IMR-90 (cell line): ENCODE results near the gene MT1X. TPM values are rescaled to one million over a fixed set of nuclear protein-coding genes. Genes with fewer than 3 reads are reported as not detected.

Source experiments
- ATAC-seq: fragments of 200-7000 bp; cut with Tn5 transposase; 2 replicates; pipeline ENCODE4 v1.9.1; 2020; ENCODE audit warnings: low read depth, mild to moderate bottlenecking, moderate library complexity
- BruUV-seq: library from RNA; stranded (reverse); fragments of 400-500 nt; replicated peaks from 2 replicates; lab custom pipeline; 2021; lab: Mats Ljungman, UMichigan
- CTCF ChIA-PET: fragments of 300-600 bp; formaldehyde crosslinking; extraction: SDS; loops from one replicate; lab custom pipeline; 2021; ENCODE audit warnings: antibody characterized with exemption; lab: Yijun Ruan, JAX
- POLR2A ChIA-PET: fragments of 300-600 bp; sonication (Branson Sonifier 250); formaldehyde crosslinking; loops from one replicate; lab custom pipeline; 2022; ENCODE audit warnings: antibody characterized with exemption; ENCODE audit not compliant: unreplicated experiment; lab: Charles Lee
- DNase-seq: peaks from one replicate; pipeline ENCODE4 v3.0.0; 2013
- H2AFZ ChIP-seq: replicated peaks from 2 replicates; pipeline ENCODE3; 2013; ENCODE audit warnings: low read length, mild to moderate bottlenecking; ENCODE audit not compliant: poor library complexity
- H2AK5ac ChIP-seq: 2 replicates; pipeline ENCODE4 v1.6.1; 2013; ENCODE audit warnings: low read depth, low read length, inconsistent platforms
- H2AK9ac ChIP-seq: replicated peaks from 2 replicates; pipeline ENCODE3; 2013; ENCODE audit warnings: mild to moderate bottlenecking, low read depth, low read length, moderate library complexity; ENCODE audit not compliant: poor library complexity
- H2BK120ac ChIP-seq: 2 replicates; pipeline ENCODE4 v1.6.1; 2013; ENCODE audit warnings: low read depth, low read length, inconsistent platforms
- H2BK15ac ChIP-seq: 3 replicates; pipeline ENCODE4 v1.6.1; 2013; ENCODE audit warnings: low read depth, low read length, inconsistent platforms
- H2BK20ac ChIP-seq: 2 replicates; pipeline ENCODE4 v1.6.1; 2013; ENCODE audit warnings: low read depth, mild to moderate bottlenecking, inconsistent platforms, low read length, moderate library complexity
- H2BK5ac ChIP-seq: 2 replicates; pipeline ENCODE4 v1.6.1; 2013; ENCODE audit warnings: mild to moderate bottlenecking, low read depth, low read length, inconsistent platforms; ENCODE audit not compliant: poor library complexity, severe bottlenecking
- H3K14ac ChIP-seq: replicated peaks from 2 replicates; pipeline ENCODE4 v1.6.1; 2013; ENCODE audit warnings: low read depth, low read length, inconsistent platforms
- H3K18ac ChIP-seq: 2 replicates; pipeline ENCODE4 v1.6.1; 2013; ENCODE audit warnings: low read depth, low read length, control low read depth
- H3K23ac ChIP-seq: 2 replicates; pipeline ENCODE4 v1.6.1; 2013; ENCODE audit warnings: low read depth, low read length, inconsistent platforms
- H3K27ac ChIP-seq: 2 replicates; pipeline ENCODE4 v1.5.1; 2013; ENCODE audit warnings: mild to moderate bottlenecking, control low read depth, low read length; ENCODE audit not compliant: insufficient read depth
- H3K27me3 ChIP-seq: 2 replicates; pipeline ENCODE4 v1.6.1; 2013; ENCODE audit warnings: low read length; ENCODE audit not compliant: control insufficient read depth, insufficient read depth
- H3K36me3 ChIP-seq: 2 replicates; pipeline ENCODE4 v1.6.1; 2013; ENCODE audit warnings: low read length, mixed read lengths; ENCODE audit not compliant: control insufficient read depth, insufficient read depth
- H3K4ac ChIP-seq: 2 replicates; pipeline ENCODE4 v1.6.1; 2013; ENCODE audit warnings: low read depth, low read length, inconsistent platforms
- H3K4me1 ChIP-seq: 2 replicates; pipeline ENCODE4 v1.6.1; 2013; ENCODE audit warnings: low read length, mixed read lengths; ENCODE audit not compliant: control insufficient read depth, insufficient read depth
- H3K4me2 ChIP-seq: 2 replicates; pipeline ENCODE4 v1.6.1; 2013; ENCODE audit warnings: low read depth, mild to moderate bottlenecking, control low read depth, low read length, moderate library complexity
- H3K4me3 ChIP-seq: 2 replicates; pipeline ENCODE4 v1.5.1; 2013; ENCODE audit warnings: low read depth, mild to moderate bottlenecking, control low read depth, low read length, moderate library complexity; ENCODE audit not compliant: insufficient read depth
- H3K56ac ChIP-seq: 2 replicates; pipeline ENCODE4 v1.6.1; 2013; ENCODE audit warnings: low read length, inconsistent platforms; ENCODE audit not compliant: insufficient read depth; ENCODE audit errors: extremely low read depth
- H3K79me1 ChIP-seq, 2 experiments: 2 replicates each; pipeline ENCODE4 v1.6.1; 2013; ENCODE audit warnings: low read length in 2 of 2, inconsistent platforms in 1 of 2, low read depth in 1 of 2
- H3K9ac ChIP-seq: 2 replicates; pipeline ENCODE4 v1.6.1; 2013; ENCODE audit warnings: low read depth, low read length, control low read depth
- H3K9me1 ChIP-seq: 2 replicates; pipeline ENCODE4 v1.6.1; 2013; ENCODE audit warnings: low read length, inconsistent platforms; ENCODE audit not compliant: insufficient read depth
- H3K9me3 ChIP-seq: 2 replicates; pipeline ENCODE4 v1.6.1; 2013; ENCODE audit warnings: low read length; ENCODE audit not compliant: control insufficient read depth, insufficient read depth
- H4K20me1 ChIP-seq: 2 replicates; pipeline ENCODE4 v1.6.1; 2013; ENCODE audit warnings: low read length, inconsistent platforms; ENCODE audit not compliant: insufficient read depth
- H4K5ac ChIP-seq: 2 replicates; pipeline ENCODE4 v1.6.1; 2013; ENCODE audit warnings: mild to moderate bottlenecking, low read depth, low read length, control low read depth
- H4K8ac ChIP-seq, 2 experiments: 2 replicates each; pipeline ENCODE4 v1.6.1; 2013; ENCODE audit warnings: low read depth in 2 of 2, low read length in 2 of 2, control low read depth in 1 of 2, inconsistent platforms in 1 of 2
- H4K91ac ChIP-seq: 2 replicates; pipeline ENCODE4 v1.6.1; 2013; ENCODE audit warnings: low read depth, low read length, inconsistent platforms; ENCODE audit not compliant: insufficient read depth
- BHLHE40 ChIP-seq: fragments of 150-350 bp; IDR thresholded peaks from 2 replicates; pipeline ENCODE4 v1.6.1; 2016; ENCODE audit warnings: mild to moderate bottlenecking, low read depth, low read length
- CEBPB ChIP-seq: IDR thresholded peaks from 2 replicates; pipeline ENCODE4 v1.6.1; 2012; ENCODE audit warnings: low read depth, low read length, improper control_type of control experiment
- CTCF ChIP-seq: conservative IDR thresholded peaks from 2 replicates; pipeline ENCODE4 v1.5.1; 2012; ENCODE audit warnings: mild to moderate bottlenecking, low read depth, low read length, improper control_type of control experiment
- FOS ChIP-seq: fragments of 150-350 bp; IDR thresholded peaks from 2 replicates; pipeline ENCODE4 v1.6.1; 2016; ENCODE audit warnings: low read depth, low read length
- MAZ ChIP-seq: IDR thresholded peaks from 2 replicates; pipeline ENCODE4 v1.6.1; 2012; ENCODE audit warnings: low read depth, mild to moderate bottlenecking, low read length, improper control_type of control experiment, moderate library complexity, borderline replicate concordance
- POLR2A ChIP-seq: IDR thresholded peaks from 2 replicates; pipeline ENCODE4 v1.6.1; 2012; ENCODE audit warnings: mild to moderate bottlenecking, low read depth, low read length
- USF2 ChIP-seq: fragments of 150-350 bp; IDR thresholded peaks from 2 replicates; pipeline ENCODE4 v1.6.1; 2017; ENCODE audit warnings: mild to moderate bottlenecking, antibody characterized with exemption, low read length, low read depth
- WGBS, 2 experiments: methylation state at CpG; one replicate each; pipeline versions ENCODE4 v1.1.5 to v1.1.7; 2013; ENCODE audit warnings: missing lambda C conversion rate in 2 of 2; ENCODE audit not compliant: insufficient read length in 1 of 2; ENCODE audit errors: extremely low coverage in 2 of 2; 5-methylcytosine and 5-hydroxymethylcytosine counted together
- dilution Hi-C: fragments of 300-500 bp; cut with HindIII; formaldehyde crosslinking; loops from one replicate; pipeline ENCODE4 v1.14.3; 2018; ENCODE audit warnings: low sequenced_read_pairs; ENCODE audit not compliant: unreplicated experiment
- in situ Hi-C: fragments of 300-500 bp; cut with MboI; formaldehyde crosslinking; loops from 3 replicates; pipeline ENCODE4 v1.14.3; 2019; ENCODE audit warnings: low sequenced_read_pairs, inconsistent platforms, mixed read lengths
- intact Hi-C: fragments of 100-400 bp; cut with micrococcal nuclease; formaldehyde crosslinking; loops from 2 replicates; pipeline ENCODE4 v1.10.0; 2022
- polyA plus RNA-seq, 3 experiments: library from polyadenylated mRNA; depleted of rRNA; stranded (reverse); fragments of >200 nt; gene quantifications; 2 replicates each; pipeline ENCODE4 v1.2.3, GENCODE V29; 2012; ENCODE audit warnings: low replicate concordance in 1 of 3
- total RNA-seq: library from RNA; depleted of rRNA; stranded (reverse); fragments of >200 nt; gene quantifications from 2 replicates; pipeline ENCODE4 v1.2.3, GENCODE V29; 2012

MT1X gene
- total and polyA plus RNA-seq, 2 of the 4 experiments (the other 2 are of a cell fraction), result 5.6 to 170 TPM

GRCh38 chr16:56732366-56732765 lies 50.1 kb downstream of the MT1X start (continued):
- no peak for TF ChIP-seq CEBPB

GRCh38 chr16:56732832-56733231 lies 50.6 kb downstream of the MT1X start:
- Histone ChIP-seq H3K4me1 (0 out of 2 replicates have a peak, but pooled peaks cover 1% of the 10 kb centered on the region), H3K18ac (no peak overlapping the region), H3K14ac (no peak overlapping the region), H2AFZ (no peak overlapping the region), H3K4ac (no peak overlapping the region), H3K56ac (no peak overlapping the region), H4K20me1 (peaks cover 12% of the 10 kb centered on the region), H3K36me3 (peaks cover 2% of the 10 kb centered on the region; the same call in 1 of the 2 replicates), H3K9me3 (no peaks in the 10 kb centered on the region), H2BK15ac (no peak overlapping the region), H4K8ac (no peak overlapping the region), H2BK5ac (no peak overlapping the region), H2AK9ac (no peak overlapping the region), H4K5ac (no peak overlapping the region), H3K27me3 (no peaks in the 10 kb centered on the region), H3K79me1 (peaks cover 51 to 88% of the 10 kb centered on the region in 2 experiments), H3K27ac (no peak overlapping the region), H3K9me1 (peaks cover 8% of the 10 kb centered on the region), H3K23ac (no peak overlapping the region), H2BK120ac (no peak overlapping the region), H3K4me3 (no peak overlapping the region), H3K9ac (no peak overlapping the region), H3K4me2 (no peak overlapping the region), H2BK20ac (no peak overlapping the region), H2AK5ac (no peak overlapping the region), H4K91ac (no peak overlapping the region)
- dilution Hi-C loops, result no loop called here
- TF ChIP-seq MAZ (no peak), POLR2A (no peak), FOS (no peak), CTCF (no peak), CEBPB (no peak), BHLHE40 (no peak), USF2 (no peak)
- BruUV-seq, result no TSS peak
- POLR2A ChIA-PET, result no interaction called here
- CTCF ChIA-PET, result no interaction called here
- no CpG with 5 or more reads among the region's 1 CpG for WGBS, 2 experiments
- DNase-seq (no peak), ATAC-seq (no peak)
- in situ Hi-C loops, result no loop called here
- intact Hi-C loops, result no loop called here
